Islet of Langerhans (tissue), 1 donor: ENCODE data around the gene CDH16.
"Not testable (repeated sequence)": the region's sequence is repeated elsewhere in the genome, so short reads cannot be mapped to it uniquely, and the experiment has no call there.

ENCODE experiments used
- FAIRE-seq: peaks from one replicate; lab custom pipeline; 2011; peaks lifted over from hg19 to GRCh38; lab: Jason Lieb, UNC

Gene CDH16

GRCh38 chr16:66946541-66946940 is 27.9 kb upstream of the CDH16 start:
- FAIRE-seq: no peak

GRCh38 chr16:66945939-66946338 is 27.3 kb upstream of the CDH16 start:
- no peak for FAIRE-seq

- not testable (repeated sequence) for FAIRE-seq
These were observed 26.3 kb upstream of the CDH16 start for GRCh38 chr16:66944971-66945370.

- no peak for FAIRE-seq
These were observed 25.4 kb upstream of the CDH16 start for GRCh38 chr16:66944054-66944441.

- no peak for FAIRE-seq
These were observed 24.9 kb upstream of the CDH16 start for GRCh38 chr16:66943426-66944053.

- FAIRE-seq: no peak
These were observed 24.3 kb upstream of the CDH16 start for GRCh38 chr16:66942981-66943380.

GRCh38 chr16:66940236-66940635 is 21.6 kb upstream of the CDH16 start:
- no peak for FAIRE-seq

- no peak for FAIRE-seq
These were observed 20.7 kb upstream of the CDH16 start for GRCh38 chr16:66939366-66939765.

GRCh38 chr16:66937725-66938337 is 19.1 kb upstream of the CDH16 start:
- FAIRE-seq: no peak

GRCh38 chr16:66936889-66937554 is 18.3 kb upstream of the CDH16 start:
- no peak for FAIRE-seq

- FAIRE-seq: no peak
These were observed 17.8 kb upstream of the CDH16 start for GRCh38 chr16:66936462-66936861.

- FAIRE-seq: no peak
These were observed 16.8 kb upstream of the CDH16 start, which contains the start of gene CES2 for GRCh38 chr16:66935314-66936011. TSS of gene CES2 (plus strand) at chr16:66935516. CDS start at chr16:66935636, 120 bp downstream.

GRCh38 chr16:66934839-66935313 is 16.2 kb upstream of the CDH16 start:
- FAIRE-seq: not testable (repeated sequence)

GRCh38 chr16:66934138-66934838 is 15.6 kb upstream of the CDH16 start, which contains the start of gene CIAO2B:
TSS of gene CIAO2B (minus strand) at chr16:66934402. CDS start at chr16:66934364, 38 bp downstream.
- FAIRE-seq: no peak

- FAIRE-seq: no peak
These were observed 15.1 kb upstream of the CDH16 start for GRCh38 chr16:66933776-66934137.

GRCh38 chr16:66932076-66932475 is 13.4 kb upstream of the CDH16 start:
- FAIRE-seq: no peak

- no peak for FAIRE-seq
These were observed 13.0 kb upstream of the CDH16 start for GRCh38 chr16:66931665-66932064.

GRCh38 chr16:66930189-66930588 is 11.5 kb upstream of the CDH16 start:
- no peak for FAIRE-seq

GRCh38 chr16:66928702-66929388 is 10.2 kb upstream of the CDH16 start:
- FAIRE-seq: no peak

- FAIRE-seq: no peak
These were observed 9.4 kb upstream of the CDH16 start for GRCh38 chr16:66927918-66928649.

- FAIRE-seq: no peak
These were observed 8.3 kb upstream of the CDH16 start for GRCh38 chr16:66926961-66927436.
